ENCODE results near the gene PODNL1. TPM values are rescaled to one million over a fixed set of nuclear protein-coding genes. Genes with fewer than 3 reads are reported as not detected.

Gene PODNL1
- total RNA-seq, 1 donor from 2014 or later = 8.7 TPM

DNA sequence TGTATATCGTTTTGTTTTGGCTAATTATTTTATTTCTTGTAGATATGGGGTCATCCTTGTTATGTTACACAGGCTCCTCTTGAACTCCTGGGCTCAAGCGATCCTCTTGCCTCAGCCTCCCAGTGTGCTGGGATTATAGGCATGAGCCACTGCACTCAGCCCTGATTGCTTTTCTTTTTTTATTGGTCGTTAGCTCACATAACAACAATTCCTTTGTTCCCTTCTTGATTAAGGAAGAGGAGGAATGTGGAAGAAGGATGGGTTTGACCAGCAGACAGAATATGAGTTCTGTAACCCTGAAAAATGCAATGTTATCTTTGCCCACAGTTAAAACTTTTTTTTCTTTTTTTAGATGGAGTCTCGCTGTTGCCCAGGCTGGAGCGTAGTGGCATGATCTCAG lies 43.7 kb downstream of the PODNL1 start:
- Mint-ChIP-seq H3K9me3 (ENCODE audit: low read depth) (no peaks in the 10 kb centered on the region), H3K27me3 (ENCODE audit: low read depth) (no peaks in the 10 kb centered on the region), H3K4me1 (ENCODE audit: low read depth) (no peaks in the 10 kb centered on the region), H3K4me3 (ENCODE audit: unreplicated experiment) (no peak overlapping the region), H3K27ac (ENCODE audit: unreplicated experiment) (no peak overlapping the region), H3K36me3 (ENCODE audit: low read depth) (no peaks in the 10 kb centered on the region)
- DNase-seq (ENCODE audit: low spot score) = no peak
- TF ChIP-seq, protein P1, sequence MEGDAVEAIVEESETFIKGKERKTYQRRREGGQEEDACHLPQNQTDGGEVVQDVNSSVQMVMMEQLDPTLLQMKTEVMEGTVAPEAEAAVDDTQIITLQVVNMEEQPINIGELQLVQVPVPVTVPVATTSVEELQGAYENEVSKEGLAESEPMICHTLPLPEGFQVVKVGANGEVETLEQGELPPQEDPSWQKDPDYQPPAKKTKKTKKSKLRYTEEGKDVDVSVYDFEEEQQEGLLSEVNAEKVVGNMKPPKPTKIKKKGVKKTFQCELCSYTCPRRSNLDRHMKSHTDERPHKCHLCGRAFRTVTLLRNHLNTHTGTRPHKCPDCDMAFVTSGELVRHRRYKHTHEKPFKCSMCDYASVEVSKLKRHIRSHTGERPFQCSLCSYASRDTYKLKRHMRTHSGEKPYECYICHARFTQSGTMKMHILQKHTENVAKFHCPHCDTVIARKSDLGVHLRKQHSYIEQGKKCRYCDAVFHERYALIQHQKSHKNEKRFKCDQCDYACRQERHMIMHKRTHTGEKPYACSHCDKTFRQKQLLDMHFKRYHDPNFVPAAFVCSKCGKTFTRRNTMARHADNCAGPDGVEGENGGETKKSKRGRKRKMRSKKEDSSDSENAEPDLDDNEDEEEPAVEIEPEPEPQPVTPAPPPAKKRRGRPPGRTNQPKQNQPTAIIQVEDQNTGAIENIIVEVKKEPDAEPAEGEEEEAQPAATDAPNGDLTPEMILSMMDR (IDR thresholded peaks at IDR 0.05) = no peak

DNA sequence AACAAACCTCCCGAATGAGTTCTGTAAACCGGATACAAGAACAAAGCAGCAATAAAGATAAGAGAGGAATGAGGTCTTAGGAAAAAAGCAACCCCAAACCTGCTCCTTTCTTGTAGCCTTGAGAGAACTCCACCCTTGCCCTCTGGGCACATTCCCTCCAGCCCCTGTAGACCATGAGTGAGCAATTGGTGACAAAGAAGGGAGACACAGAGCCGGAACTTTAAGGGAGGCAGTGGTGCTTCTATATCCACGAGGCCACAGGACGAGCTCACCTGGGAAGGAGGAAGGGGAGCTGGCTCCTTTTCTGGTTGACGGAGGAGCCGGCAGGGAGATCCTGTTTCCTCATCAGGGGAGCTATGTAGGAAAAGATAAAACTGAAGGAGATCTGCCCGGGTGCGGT lies 45.3 kb downstream of the PODNL1 start:
- Mint-ChIP-seq H3K4me3 (ENCODE audit: unreplicated experiment) (no peak overlapping the region), H3K9me3 (ENCODE audit: low read depth) (no peaks in the 10 kb centered on the region), H3K27ac (ENCODE audit: unreplicated experiment) (no peak overlapping the region), H3K4me1 (ENCODE audit: low read depth) (no peaks in the 10 kb centered on the region), H3K27me3 (ENCODE audit: low read depth) (no peaks in the 10 kb centered on the region), H3K36me3 (ENCODE audit: low read depth) (no peaks in the 10 kb centered on the region)
- no peak for DNase-seq (ENCODE audit: low spot score)
- TF ChIP-seq, protein P1 (IDR thresholded peaks at IDR 0.05) = no peak

DNA sequence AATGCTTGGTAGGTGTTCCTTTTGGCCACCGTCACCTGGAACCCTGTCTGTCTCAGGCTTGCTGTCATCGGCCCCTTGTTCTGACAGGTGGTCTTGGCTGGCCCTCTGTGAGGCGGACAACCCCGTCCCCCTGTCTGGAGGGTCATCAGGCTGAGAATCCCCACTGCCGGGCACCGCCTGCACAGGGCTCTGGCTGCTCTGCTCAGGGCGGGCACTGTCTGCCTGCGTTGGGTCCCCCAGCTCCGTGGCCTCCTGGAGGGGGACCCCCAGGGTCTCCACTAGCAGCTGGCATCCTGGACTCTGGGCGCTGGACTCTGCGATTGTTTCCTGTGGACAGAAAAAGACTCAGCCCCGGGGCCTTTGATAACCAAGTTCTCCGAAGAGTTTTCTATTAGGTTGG lies 48.1 kb downstream of the PODNL1 start:
- Mint-ChIP-seq H3K4me1 (ENCODE audit: low read depth) (no peaks in the 10 kb centered on the region), H3K9me3 (ENCODE audit: low read depth) (no peaks in the 10 kb centered on the region), H3K36me3 (ENCODE audit: low read depth) (no peaks in the 10 kb centered on the region), H3K4me3 (ENCODE audit: unreplicated experiment) (no peak overlapping the region), H3K27ac (ENCODE audit: unreplicated experiment) (no peak overlapping the region), H3K27me3 (ENCODE audit: low read depth) (no peaks in the 10 kb centered on the region)
- DNase-seq (ENCODE audit: low spot score) = no peak
- TF ChIP-seq, protein P1 (IDR thresholded peaks at IDR 0.05) = no peak

DNA sequence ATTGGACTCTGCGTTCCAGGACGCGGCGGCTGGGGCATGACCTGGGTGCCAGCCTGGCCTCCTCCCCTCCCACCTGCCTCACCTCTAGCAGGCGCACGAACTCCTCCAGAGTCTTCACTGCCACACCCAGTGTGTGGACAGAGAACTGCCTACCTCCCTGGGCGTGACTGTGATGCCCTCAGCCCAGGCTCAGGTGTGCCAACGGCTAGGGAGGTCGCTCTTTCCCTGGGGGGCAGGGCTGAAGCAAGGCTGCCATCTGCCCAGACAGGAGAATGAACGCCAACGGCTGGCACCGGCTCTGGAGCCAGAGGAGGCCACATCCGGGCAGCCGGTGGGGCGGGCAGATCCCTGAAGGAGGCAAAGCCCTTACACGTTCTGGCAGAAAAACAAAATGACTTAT lies 49.9 kb downstream of the PODNL1 start:
- H3K4me3 Mint-ChIP-seq (ENCODE audit: unreplicated experiment) = no peak overlapping the region
- no peak overlapping the region for H3K27ac Mint-ChIP-seq (ENCODE audit: unreplicated experiment)

DNA sequence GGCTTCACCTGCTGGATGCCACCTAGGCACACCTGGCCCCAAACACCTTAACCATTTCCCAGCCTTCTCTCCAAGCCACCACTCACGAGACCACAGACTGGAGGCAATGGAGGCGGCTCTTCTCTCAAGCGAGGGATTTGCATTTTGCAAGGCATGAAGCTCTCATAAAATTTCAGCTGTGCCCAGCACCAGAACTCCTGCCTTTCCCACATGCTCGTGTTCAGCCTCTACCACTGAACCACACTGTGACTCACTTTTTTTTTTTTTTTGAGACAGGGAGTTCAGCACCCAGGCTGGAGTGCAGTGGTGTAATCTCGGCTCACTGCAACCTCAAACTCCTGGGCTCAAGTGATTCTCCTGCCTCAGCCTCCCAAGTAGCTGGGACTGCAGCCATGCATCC lies 50.7 kb downstream of the PODNL1 start:
- Mint-ChIP-seq H3K4me1 (ENCODE audit: low read depth) (no peaks in the 10 kb centered on the region), H3K27me3 (ENCODE audit: low read depth) (no peaks in the 10 kb centered on the region), H3K27ac (ENCODE audit: unreplicated experiment) (no peak overlapping the region), H3K36me3 (ENCODE audit: low read depth) (no peaks in the 10 kb centered on the region), H3K4me3 (ENCODE audit: unreplicated experiment) (no peak overlapping the region), H3K9me3 (ENCODE audit: low read depth) (no peaks in the 10 kb centered on the region)
- DNase-seq (ENCODE audit: low spot score) = no peak
- TF ChIP-seq, protein P1 (IDR thresholded peaks at IDR 0.05) = no peak

More for the DNA sequence above, 49.9 kb downstream of the PODNL1 start:
- no peak for DNase-seq (ENCODE audit: low spot score)
- H3K4me1 Mint-ChIP-seq (ENCODE audit: low read depth) = no peaks in the 10 kb centered on the region
- H3K36me3 Mint-ChIP-seq (ENCODE audit: low read depth) = no peaks in the 10 kb centered on the region
- no peaks in the 10 kb centered on the region for H3K9me3 Mint-ChIP-seq (ENCODE audit: low read depth)
- no peaks in the 10 kb centered on the region for H3K27me3 Mint-ChIP-seq (ENCODE audit: low read depth)
- TF ChIP-seq, protein P1 (IDR thresholded peaks at IDR 0.05) = no peak
